ENCODE results near the gene ZFPM1. TPM values are rescaled to one million over a fixed set of nuclear protein-coding genes. Genes with fewer than 3 reads are reported as not detected.

The ZFPM1 gene
- total RNA-seq, 1 donor from 2014 or later, result 35.0 TPM

DNA sequence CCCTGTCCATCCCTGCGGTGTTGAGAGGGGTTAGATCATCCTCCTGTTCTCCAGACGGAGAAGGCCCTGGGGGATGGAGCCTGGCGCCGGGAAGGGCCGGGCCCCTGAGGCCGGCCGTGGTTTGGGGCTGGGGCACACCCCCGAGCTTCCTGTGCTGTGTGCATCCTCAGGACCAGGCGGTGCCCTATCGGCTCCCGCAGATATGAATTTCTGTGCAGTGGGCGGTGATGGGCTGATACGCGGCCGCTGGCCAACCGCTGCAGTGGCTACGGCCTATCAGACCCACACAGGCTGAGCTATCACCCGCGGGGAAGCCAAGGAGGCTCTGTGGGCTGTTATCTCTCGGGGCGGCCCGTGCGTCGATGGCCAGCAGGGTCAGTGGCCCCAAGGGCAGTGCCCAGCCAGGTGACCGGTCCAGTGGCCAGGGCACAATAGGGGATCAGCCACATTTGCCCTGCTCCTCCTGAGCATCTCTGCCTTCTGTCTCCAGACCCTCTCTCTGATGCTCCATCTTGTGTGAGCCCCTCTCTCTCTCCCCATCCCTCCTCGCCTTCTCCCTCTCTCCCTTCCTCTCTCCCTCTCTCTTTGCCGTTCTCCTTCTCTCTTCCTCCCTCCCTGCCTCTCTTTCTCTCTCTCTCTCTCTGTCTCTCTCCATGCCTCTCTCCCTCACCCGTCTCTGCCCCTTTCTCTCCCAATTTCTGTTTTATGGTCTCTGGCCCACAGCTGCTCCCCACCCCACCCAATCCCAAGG is 38.7 kb downstream of the ZFPM1 start:
- H3K4me3 Mint-ChIP-seq, result no peak overlapping the region
- TF ChIP-seq, protein P1, sequence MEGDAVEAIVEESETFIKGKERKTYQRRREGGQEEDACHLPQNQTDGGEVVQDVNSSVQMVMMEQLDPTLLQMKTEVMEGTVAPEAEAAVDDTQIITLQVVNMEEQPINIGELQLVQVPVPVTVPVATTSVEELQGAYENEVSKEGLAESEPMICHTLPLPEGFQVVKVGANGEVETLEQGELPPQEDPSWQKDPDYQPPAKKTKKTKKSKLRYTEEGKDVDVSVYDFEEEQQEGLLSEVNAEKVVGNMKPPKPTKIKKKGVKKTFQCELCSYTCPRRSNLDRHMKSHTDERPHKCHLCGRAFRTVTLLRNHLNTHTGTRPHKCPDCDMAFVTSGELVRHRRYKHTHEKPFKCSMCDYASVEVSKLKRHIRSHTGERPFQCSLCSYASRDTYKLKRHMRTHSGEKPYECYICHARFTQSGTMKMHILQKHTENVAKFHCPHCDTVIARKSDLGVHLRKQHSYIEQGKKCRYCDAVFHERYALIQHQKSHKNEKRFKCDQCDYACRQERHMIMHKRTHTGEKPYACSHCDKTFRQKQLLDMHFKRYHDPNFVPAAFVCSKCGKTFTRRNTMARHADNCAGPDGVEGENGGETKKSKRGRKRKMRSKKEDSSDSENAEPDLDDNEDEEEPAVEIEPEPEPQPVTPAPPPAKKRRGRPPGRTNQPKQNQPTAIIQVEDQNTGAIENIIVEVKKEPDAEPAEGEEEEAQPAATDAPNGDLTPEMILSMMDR (IDR thresholded peaks at IDR 0.05), result no peak
- H3K36me3 Mint-ChIP-seq (ENCODE audit: low read depth), result peaks cover 8% of the 10 kb centered on the region
- DNase-seq (no peak), ATAC-seq (ENCODE audit: low read depth) (no peak)
- H3K4me1 Mint-ChIP-seq, result no peaks in the 10 kb centered on the region
- ChIA-PET POLR2A (no interaction called here), CTCF (no interaction called here)
- no peaks in the 10 kb centered on the region for H3K27me3 Mint-ChIP-seq
- intact Hi-C loops (cut with micrococcal nuclease), result no loop called here
- H3K27ac Mint-ChIP-seq, result no peak overlapping the region
- no peaks in the 10 kb centered on the region for H3K9me3 Mint-ChIP-seq

- ATAC-seq (ENCODE audit: low read depth) (no peak), DNase-seq (no peak)
- no peak overlapping the region for H3K4me3 Mint-ChIP-seq
- TF ChIP-seq, protein P1 (IDR thresholded peaks at IDR 0.05), result no peak
- POLR2A ChIA-PET, result no interaction called here
- CTCF ChIA-PET, result no interaction called here
- intact Hi-C loops (cut with micrococcal nuclease), result no loop called here
- H3K27ac Mint-ChIP-seq, result no peak overlapping the region
- peaks cover 4% of the 10 kb centered on the region for H3K36me3 Mint-ChIP-seq (ENCODE audit: low read depth)
- H3K4me1 Mint-ChIP-seq, result no peaks in the 10 kb centered on the region
- no peaks in the 10 kb centered on the region for H3K27me3 Mint-ChIP-seq
- no peaks in the 10 kb centered on the region for H3K9me3 Mint-ChIP-seq
Observed at GRCh38 chr16:88493879-88494278, 40.8 kb downstream of the ZFPM1 start.

- ChIA-PET POLR2A (no interaction called here), CTCF (no interaction called here)
- Mint-ChIP-seq H3K4me3 (no peak overlapping the region), H3K27me3 (no peaks in the 10 kb centered on the region), H3K36me3 (ENCODE audit: low read depth) (peaks cover 2% of the 10 kb centered on the region), H3K9me3 (no peaks in the 10 kb centered on the region), H3K4me1 (peaks cover 2% of the 10 kb centered on the region), H3K27ac (no peak overlapping the region)
- TF ChIP-seq, protein P1 (IDR thresholded peaks at IDR 0.05), result no peak
- no peak for DNase-seq
- intact Hi-C loops (cut with micrococcal nuclease), result no loop called here
- ATAC-seq (ENCODE audit: low read depth), result no peak
Observed at GRCh38 chr16:88494335-88495154, 41.5 kb downstream of the ZFPM1 start.

GRCh38 chr16:88495268-88495772 is 42.2 kb downstream of the ZFPM1 start:
- H3K9me3 Mint-ChIP-seq, result no peaks in the 10 kb centered on the region
- H3K36me3 Mint-ChIP-seq (ENCODE audit: low read depth), result peaks cover 2% of the 10 kb centered on the region
- H3K27ac Mint-ChIP-seq, result no peak overlapping the region
- POLR2A ChIA-PET, result no interaction called here
- no peak overlapping the region for H3K4me3 Mint-ChIP-seq
- DNase-seq, result no peak
- H3K27me3 Mint-ChIP-seq, result no peaks in the 10 kb centered on the region
- no peak for ATAC-seq (ENCODE audit: low read depth)
- intact Hi-C loops (cut with micrococcal nuclease), result no loop called here
- H3K4me1 Mint-ChIP-seq, result peaks cover 2% of the 10 kb centered on the region
- CTCF ChIA-PET, result no interaction called here
- TF ChIP-seq, protein P1 (IDR thresholded peaks at IDR 0.05), result no peak
